HFF-Myc (cell line): ENCODE results near the gene FRMD4B.

Source experiments
- DNase-seq: peaks from one replicate; pipeline ENCODE4 v3.0.0-alpha.2; 2011; ENCODE audit warnings: low read depth; ENCODE audit errors: extremely low read depth
- H3K4me3 ChIP-seq: replicated peaks from 2 replicates; pipeline ENCODE4 v1.5.1; 2011; ENCODE audit warnings: low read depth, mild to moderate bottlenecking, control low read depth, low read length
- CTCF ChIP-seq: IDR thresholded peaks from 2 replicates; pipeline ENCODE4 v1.5.1; 2012; ENCODE audit warnings: mild to moderate bottlenecking, low read depth, low read length, control low read depth; ENCODE audit errors: missing control alignments

Gene FRMD4B

GRCh38 chr3:69406163-69406562, 20.3 kb upstream of the FRMD4B start:
- no peak for TF ChIP-seq CTCF
- H3K4me3 ChIP-seq: no peak overlapping the region
- no peak for DNase-seq

GRCh38 chr3:69405067-69405466, 19.2 kb upstream of the FRMD4B start:
- DNase-seq: no peak
- TF ChIP-seq CTCF: no peak
- no peak overlapping the region for H3K4me3 ChIP-seq

GRCh38 chr3:69403454-69403853, 17.6 kb upstream of the FRMD4B start:
- DNase-seq: no peak
- H3K4me3 ChIP-seq: no peak overlapping the region
- no peak for TF ChIP-seq CTCF

- TF ChIP-seq CTCF: no peak
- DNase-seq: no peak
- H3K4me3 ChIP-seq: no peak overlapping the region
Measured at GRCh38 chr3:69400683-69401082, 14.8 kb upstream of the FRMD4B start.

GRCh38 chr3:69392850-69393249, 7.0 kb upstream of the FRMD4B start:
- TF ChIP-seq CTCF: no peak
- H3K4me3 ChIP-seq: no peak overlapping the region
- no peak for DNase-seq

GRCh38 chr3:69392415-69392814, 6.5 kb upstream of the FRMD4B start:
- H3K4me3 ChIP-seq: no peak overlapping the region
- DNase-seq: no peak
- no peak for TF ChIP-seq CTCF

GRCh38 chr3:69391554-69391953, 5.7 kb upstream of the FRMD4B start:
- TF ChIP-seq CTCF: no peak
- no peak for DNase-seq
- H3K4me3 ChIP-seq: no peak overlapping the region
